ENCODE results near the gene LIMS4.
"Not testable (repeated sequence)": the region's sequence is repeated elsewhere in the genome, so short reads cannot be mapped to it uniquely, and the experiment has no call there.

LIMS4 gene

GRCh38 chr2:110449127-110449947 lies 23.3 kb downstream of the LIMS4 start:
- DNase-seq (ENCODE audit: low spot score): not testable (repeated sequence)

- DNase-seq (ENCODE audit: low spot score): not testable (repeated sequence)
These were observed 26.0 kb downstream of the LIMS4 start for GRCh38 chr2:110446644-110447043.

GRCh38 chr2:110443305-110444005 lies 29.2 kb downstream of the LIMS4 start:
- not testable (repeated sequence) for DNase-seq (ENCODE audit: low spot score)

DNA sequence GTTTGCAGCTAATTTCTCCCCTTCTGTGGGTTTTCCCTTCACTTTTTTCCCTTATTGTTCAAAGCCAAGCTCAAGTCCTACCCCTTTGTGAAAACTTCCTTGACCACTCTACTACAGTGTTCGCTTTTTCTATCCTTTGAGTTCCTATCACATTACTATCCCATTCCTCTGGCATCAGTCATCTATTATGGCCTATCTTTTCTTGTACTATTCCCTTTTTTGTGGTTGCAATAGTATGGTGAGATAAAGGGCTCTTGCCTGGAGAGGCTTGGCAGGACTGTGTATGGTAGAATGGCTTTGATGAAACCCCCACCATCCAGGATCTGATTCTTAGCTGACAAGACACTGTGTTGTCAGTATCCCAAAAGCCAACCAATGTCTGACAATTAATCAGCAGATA lies 30.7 kb downstream of the LIMS4 start:
- DNase-seq (ENCODE audit: low spot score): not testable (repeated sequence)

DNA sequence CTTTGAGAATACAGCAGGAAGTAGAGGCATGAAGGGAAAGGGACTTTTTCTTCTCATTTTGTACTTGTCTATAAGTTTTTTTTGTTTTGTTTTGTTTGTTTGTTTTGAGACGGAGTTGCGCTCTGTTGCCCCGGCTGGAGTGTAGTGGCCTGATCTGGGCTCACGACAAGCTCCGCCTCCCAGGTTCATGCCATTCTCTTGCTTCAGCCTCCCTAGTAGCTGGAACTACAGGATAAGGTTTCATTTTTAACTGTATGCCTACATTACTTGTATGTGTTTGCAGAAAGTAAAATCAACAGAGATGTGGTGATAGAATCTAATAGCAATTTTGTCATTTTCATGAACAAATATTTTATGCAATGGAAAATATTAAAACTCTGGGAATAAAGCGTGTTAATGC lies 38.1 kb downstream of the LIMS4 start:
- not testable (repeated sequence) for DNase-seq (ENCODE audit: low spot score)

- not testable (repeated sequence) for DNase-seq (ENCODE audit: low spot score)
These were observed 46.9 kb downstream of the LIMS4 start for GRCh38 chr2:110425725-110426124.

- DNase-seq (ENCODE audit: low spot score): not testable (repeated sequence)
These were observed 48.2 kb downstream of the LIMS4 start for GRCh38 chr2:110424421-110424820.

DNA sequence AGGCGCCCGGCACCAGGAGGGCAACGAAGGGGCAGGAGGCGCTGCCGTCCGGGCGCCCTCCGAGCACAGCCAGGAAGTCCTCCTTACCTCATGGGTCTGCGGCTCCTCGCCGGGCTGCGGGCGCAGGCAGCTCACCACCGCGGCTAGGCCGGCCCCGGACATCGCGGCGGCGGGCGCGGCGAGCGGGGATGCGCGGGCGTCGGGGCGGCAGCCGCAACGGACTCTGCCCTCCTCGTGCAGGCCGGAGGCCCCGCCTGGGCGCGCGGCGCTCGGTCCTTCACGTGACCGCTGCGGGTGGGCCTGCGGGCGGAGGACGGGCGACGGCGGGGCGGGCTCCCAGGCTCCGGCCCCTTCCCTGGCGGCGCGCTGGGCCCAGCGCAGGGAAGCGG lies 49.0 kb downstream of the LIMS4 start:
- not testable (repeated sequence) for DNase-seq (ENCODE audit: low spot score)

- DNase-seq (ENCODE audit: low spot score): not testable (repeated sequence)
These were observed 49.6 kb downstream of the LIMS4 start for GRCh38 chr2:110422852-110423573.

DNA sequence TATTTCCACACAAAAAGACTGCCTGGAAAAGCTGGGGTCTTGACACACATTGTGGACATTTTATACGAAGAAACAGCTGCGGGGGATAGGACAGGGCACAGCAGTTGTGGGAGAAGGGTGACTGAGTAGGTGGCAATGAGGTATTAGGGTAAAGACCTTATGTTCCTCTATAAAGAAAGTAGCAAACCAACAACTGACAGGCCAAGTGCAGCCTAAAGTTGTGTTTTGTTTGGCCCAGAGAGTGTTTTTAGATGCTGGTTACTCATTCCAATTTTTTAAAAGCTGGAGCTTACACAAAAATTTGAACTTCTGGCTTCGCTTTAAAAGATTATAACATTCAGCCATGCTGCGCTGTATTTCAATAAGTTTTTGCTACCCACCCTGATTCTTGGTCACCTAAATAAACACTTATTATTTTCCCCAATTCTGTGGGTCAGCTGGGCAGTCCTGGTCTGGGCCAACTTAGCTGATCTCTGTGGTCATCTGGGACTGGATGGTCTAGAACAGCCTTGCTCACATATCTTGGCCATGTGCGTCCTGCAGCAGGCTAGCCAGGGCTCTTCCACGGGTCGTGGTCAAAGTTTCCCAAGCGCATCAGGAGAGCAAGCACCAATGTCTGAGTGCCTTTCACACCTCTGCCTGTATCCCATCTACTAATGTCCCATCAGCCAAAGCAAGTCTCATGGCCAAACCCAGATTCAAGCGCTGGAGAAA lies 51.8 kb downstream of the LIMS4 start:
- not testable (repeated sequence) for DNase-seq (ENCODE audit: low spot score)

DNA sequence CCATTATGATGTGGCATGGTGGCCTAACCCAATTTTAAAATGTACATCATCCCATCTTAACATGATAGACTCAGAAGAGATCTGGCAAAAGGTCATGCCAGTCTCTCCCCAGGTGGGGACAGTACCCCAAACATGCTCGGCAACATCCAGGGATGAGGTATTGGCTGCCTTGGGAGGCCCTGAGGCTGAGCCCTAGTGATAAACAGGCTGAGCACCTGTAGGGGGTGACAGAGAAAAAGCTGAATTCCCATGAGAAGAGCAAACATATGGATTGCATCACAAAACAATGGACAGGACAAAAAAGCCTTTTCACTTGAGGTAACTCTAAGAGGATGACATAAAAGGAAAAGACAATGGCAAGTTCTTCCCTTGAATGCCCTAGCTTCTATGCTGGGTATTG lies 65.5 kb downstream of the LIMS4 start:
- DNase-seq (ENCODE audit: low spot score): not testable (repeated sequence)

- DNase-seq (ENCODE audit: low spot score): not testable (repeated sequence)
These were observed 67.6 kb downstream of the LIMS4 start for GRCh38 chr2:110404988-110405387.

DNA sequence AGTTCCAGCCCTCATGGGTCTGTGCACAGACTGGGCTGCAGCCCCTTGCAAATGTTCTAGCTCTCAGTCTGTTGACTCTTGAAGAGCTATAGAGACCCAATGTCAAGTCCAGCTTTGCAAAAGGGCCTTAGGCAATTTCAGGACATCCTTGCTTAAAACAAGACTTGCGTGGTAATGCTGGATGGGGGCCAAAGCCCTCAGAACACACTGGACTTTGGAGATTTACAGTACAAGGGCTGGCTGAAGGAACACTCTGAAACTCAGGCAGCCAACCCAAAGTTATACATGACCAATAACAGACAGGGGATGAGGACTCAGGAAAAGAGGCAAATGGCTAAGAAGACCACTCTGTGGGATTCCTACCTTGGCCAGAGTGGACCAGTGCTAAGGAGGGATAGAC lies 68.4 kb downstream of the LIMS4 start:
- not testable (repeated sequence) for DNase-seq (ENCODE audit: low spot score)

DNA sequence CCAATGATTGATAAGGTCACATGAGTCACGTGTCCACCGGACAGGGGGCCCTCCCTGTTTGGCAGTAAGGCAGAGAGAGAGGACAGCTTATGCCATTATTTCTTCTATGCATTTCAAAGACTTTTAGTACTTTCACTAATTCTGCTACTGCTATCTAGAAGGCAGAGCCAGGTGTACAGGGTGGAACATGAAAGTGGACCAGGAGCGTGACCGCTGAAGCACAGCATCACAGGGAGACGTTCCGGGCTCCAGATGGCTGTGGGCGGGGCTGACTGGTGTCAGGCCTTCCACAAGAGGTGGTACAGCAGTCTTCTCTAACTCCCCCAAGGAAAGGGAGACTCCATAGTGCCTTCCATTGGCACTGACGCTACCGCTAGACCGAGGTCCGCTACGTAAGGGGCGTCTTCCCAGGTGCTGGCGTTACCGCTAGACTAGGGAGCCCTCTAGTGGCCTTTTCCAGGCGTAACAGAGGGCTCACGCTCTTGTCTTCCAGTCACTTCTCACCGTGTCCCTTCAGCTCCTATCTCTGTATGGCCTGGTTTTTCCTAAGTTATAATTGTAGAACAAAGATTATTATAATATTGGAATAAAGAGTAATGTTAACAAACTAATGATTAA lies 71.5 kb downstream of the LIMS4 start:
- DNase-seq (ENCODE audit: low spot score): not testable (repeated sequence)

DNA sequence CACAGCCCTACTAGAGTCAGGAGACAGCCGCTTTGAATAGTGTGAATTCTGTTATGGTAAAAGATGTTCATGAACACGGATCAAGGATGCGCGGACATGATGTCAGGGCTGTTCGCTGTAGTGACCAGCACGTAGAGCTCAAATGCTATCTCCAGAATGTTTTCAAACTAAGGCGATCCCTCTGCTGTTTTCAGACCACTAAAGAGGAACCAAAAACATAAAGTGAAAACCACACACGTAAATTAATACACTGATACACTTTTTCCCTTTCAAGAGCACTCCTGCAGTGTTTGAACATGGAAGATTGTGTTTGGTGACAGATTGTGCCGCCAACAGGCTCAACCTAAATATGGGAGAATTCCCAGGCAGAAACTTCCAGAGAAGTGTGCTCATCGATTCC lies 73.2 kb downstream of the LIMS4 start:
- not testable (repeated sequence) for DNase-seq (ENCODE audit: low spot score)

- DNase-seq (ENCODE audit: low spot score): not testable (repeated sequence)
These were observed 76.6 kb downstream of the LIMS4 start for GRCh38 chr2:110395990-110396389.
